ENCODE data around the gene ALPP.

The ALPP gene

GRCh38 chr2:232417489-232417888 is 38.9 kb downstream of the ALPP start:
- no peaks in the 10 kb centered on the region for H3K79me2 ChIP-seq (ENCODE audit: insufficient read depth, low read length)
- no peaks in the 10 kb centered on the region for H3K36me3 ChIP-seq (ENCODE audit: insufficient read depth, low read length)
- no peak overlapping the region for H2AFZ ChIP-seq (ENCODE audit: low read depth, low read length)
- no peaks in the 10 kb centered on the region for H4K20me1 ChIP-seq (ENCODE audit: insufficient read depth, low read length)
- TF ChIP-seq CTCF (IDR thresholded peaks at IDR 0.05; ENCODE audit: borderline replicate concordance, extremely low read depth, low read length, poor library complexity, severe bottlenecking), result no peak
- no peak for TF ChIP-seq EZH2 (IDR thresholded peaks at IDR 0.05; ENCODE audit: borderline replicate concordance, low read depth, low read length, severe bottlenecking)
- H3K27me3 ChIP-seq (ENCODE audit: insufficient read depth, low read length, poor library complexity), result no peaks in the 10 kb centered on the region
- H3K9me3 ChIP-seq (ENCODE audit: insufficient read depth, low read length, severe bottlenecking), result peaks cover 11% of the 10 kb centered on the region
- H3K9ac ChIP-seq (ENCODE audit: low read depth, low read length), result no peak overlapping the region
- no peak overlapping the region for H3K4me2 ChIP-seq (ENCODE audit: insufficient read depth, low read length)
- no peak overlapping the region for H3K27ac ChIP-seq (ENCODE audit: low read length)
- H3K4me3 ChIP-seq (ENCODE audit: low read depth in 1 of 2, low read length in 2 of 2), result no peak overlapping the region
- no peak for DNase-seq
- no peaks in the 10 kb centered on the region for H3K4me1 ChIP-seq (ENCODE audit: insufficient read depth, low read length)
- no peak for ATAC-seq (ENCODE audit: insufficient read depth, low read depth)

- DNase-seq, result no peak
- Histone ChIP-seq H3K9me3 (ENCODE audit: insufficient read depth, low read length, severe bottlenecking) (peaks cover 14% of the 10 kb centered on the region), H3K4me1 (ENCODE audit: insufficient read depth, low read length) (no peaks in the 10 kb centered on the region), H3K4me2 (ENCODE audit: insufficient read depth, low read length) (no peak overlapping the region), H3K9ac (ENCODE audit: low read depth, low read length) (no peak overlapping the region), H3K27ac (ENCODE audit: low read length) (no peak overlapping the region), H3K27me3 (ENCODE audit: insufficient read depth, low read length, poor library complexity) (no peaks in the 10 kb centered on the region), H3K79me2 (ENCODE audit: insufficient read depth, low read length) (no peaks in the 10 kb centered on the region), H2AFZ (ENCODE audit: low read depth, low read length) (no peak overlapping the region), H3K36me3 (ENCODE audit: insufficient read depth, low read length) (no peaks in the 10 kb centered on the region), H4K20me1 (ENCODE audit: insufficient read depth, low read length) (no peaks in the 10 kb centered on the region), H3K4me3 (ENCODE audit: low read depth in 1 of 2, low read length in 2 of 2) (no peak overlapping the region)
- no peak for TF ChIP-seq EZH2 (IDR thresholded peaks at IDR 0.05; ENCODE audit: borderline replicate concordance, low read depth, low read length, severe bottlenecking)
- TF ChIP-seq CTCF (IDR thresholded peaks at IDR 0.05; ENCODE audit: borderline replicate concordance, extremely low read depth, low read length, poor library complexity, severe bottlenecking), result no peak
- no peak for ATAC-seq (ENCODE audit: insufficient read depth, low read depth)
Measured at GRCh38 chr2:232418056-232418455, 39.5 kb downstream of the ALPP start.

GRCh38 chr2:232418466-232419244 is 40.1 kb downstream of the ALPP start:
- Histone ChIP-seq H3K27ac (ENCODE audit: low read length) (no peak overlapping the region), H3K4me1 (ENCODE audit: insufficient read depth, low read length) (no peaks in the 10 kb centered on the region), H3K9ac (ENCODE audit: low read depth, low read length) (no peak overlapping the region), H3K4me3 (ENCODE audit: low read depth in 1 of 2, low read length in 2 of 2) (no peak overlapping the region), H3K79me2 (ENCODE audit: insufficient read depth, low read length) (no peaks in the 10 kb centered on the region), H3K9me3 (ENCODE audit: insufficient read depth, low read length, severe bottlenecking) (peaks cover 14% of the 10 kb centered on the region), H3K4me2 (ENCODE audit: insufficient read depth, low read length) (no peak overlapping the region), H4K20me1 (ENCODE audit: insufficient read depth, low read length) (no peaks in the 10 kb centered on the region), H3K36me3 (ENCODE audit: insufficient read depth, low read length) (no peaks in the 10 kb centered on the region), H3K27me3 (ENCODE audit: insufficient read depth, low read length, poor library complexity) (no peaks in the 10 kb centered on the region), H2AFZ (ENCODE audit: low read depth, low read length) (no peak overlapping the region)
- ATAC-seq (ENCODE audit: insufficient read depth, low read depth) (no peak), DNase-seq (no peak)
- TF ChIP-seq CTCF (IDR thresholded peaks at IDR 0.05; ENCODE audit: borderline replicate concordance, extremely low read depth, low read length, poor library complexity, severe bottlenecking), result no peak
- TF ChIP-seq EZH2 (IDR thresholded peaks at IDR 0.05; ENCODE audit: borderline replicate concordance, low read depth, low read length, severe bottlenecking), result no peak
